Neuronal stem cell (in vitro differentiated cells): ENCODE results near the gene GPBP1.

Experiments used
- DNase-seq: peaks from one replicate; pipeline ENCODE4 v3.0.0-alpha.2; 2013; ENCODE audit warnings: low spot score
- H2AFZ ChIP-seq: one replicate; pipeline ENCODE4 v1.6.1; 2013; ENCODE audit warnings: mild to moderate bottlenecking, low read length, inconsistent platforms
- H2AK5ac ChIP-seq: 2 replicates; pipeline ENCODE4 v1.6.1; 2013; ENCODE audit warnings: low read depth, mild to moderate bottlenecking, inconsistent platforms, low read length, moderate library complexity, mixed read lengths
- H2BK120ac ChIP-seq: 2 replicates; pipeline ENCODE4 v1.6.1; 2013; ENCODE audit warnings: low read depth, mild to moderate bottlenecking, inconsistent platforms, low read length, moderate library complexity, mixed read lengths
- H2BK12ac ChIP-seq: one replicate; pipeline ENCODE4 v1.6.1; 2013; ENCODE audit warnings: low read length, inconsistent platforms
- H2BK15ac ChIP-seq: 2 replicates; pipeline ENCODE4 v1.6.1; 2013; ENCODE audit warnings: mild to moderate bottlenecking, low read length, inconsistent platforms, mixed read lengths
- H2BK5ac ChIP-seq: one replicate; pipeline ENCODE4 v1.6.1; 2013; ENCODE audit warnings: inconsistent platforms, mild to moderate bottlenecking, low read length, moderate library complexity
- H3K14ac ChIP-seq: one replicate; pipeline ENCODE4 v1.6.1; 2013; ENCODE audit warnings: low read length, inconsistent platforms
- H3K18ac ChIP-seq: 2 replicates; pipeline ENCODE4 v1.6.1; 2013; ENCODE audit warnings: low read length, inconsistent platforms
- H3K23ac ChIP-seq: 2 replicates; pipeline ENCODE4 v1.6.1; 2013; ENCODE audit warnings: low read depth, mild to moderate bottlenecking, mixed read lengths, low read length, inconsistent platforms; ENCODE audit not compliant: poor library complexity
- H3K27ac ChIP-seq: replicated peaks from 3 replicates; pipeline ENCODE4 v1.5.1; 2013; ENCODE audit warnings: low read length, inconsistent platforms
- H3K27me3 ChIP-seq, 3 experiments: 2 replicates each; pipeline ENCODE4 v1.6.1; 2013; ENCODE audit warnings: low read length in 3 of 3, mild to moderate bottlenecking in 2 of 3, inconsistent platforms in 1 of 3, low read depth in 1 of 3, mixed read lengths in 1 of 3, moderate library complexity in 1 of 3; ENCODE audit not compliant: control insufficient read depth in 3 of 3, insufficient read depth in 3 of 3
- H3K36me3 ChIP-seq, 2 donors: replicated peaks in 1 of 2; 2 replicates each; pipeline ENCODE4 v1.6.1; 2013; ENCODE audit warnings: low read length in 2 of 2; ENCODE audit not compliant: control insufficient read depth in 2 of 2, insufficient read depth in 2 of 2
- H3K4ac ChIP-seq: 2 replicates; pipeline ENCODE4 v1.6.1; 2013; ENCODE audit warnings: inconsistent platforms, mild to moderate bottlenecking, low read length, moderate library complexity
- H3K4me1 ChIP-seq, 2 donors: 1 replicate in 1 of 2; 2 replicates in 1 of 2; pipeline ENCODE4 v1.6.1; 2013; ENCODE audit warnings: low read length in 2 of 2, low read depth in 1 of 2; ENCODE audit not compliant: control insufficient read depth in 2 of 2, insufficient read depth in 1 of 2
- H3K4me2 ChIP-seq: one replicate; pipeline ENCODE4 v1.6.1; 2013; ENCODE audit warnings: mild to moderate bottlenecking, low read length, inconsistent platforms; ENCODE audit not compliant: insufficient read depth, poor library complexity, severe bottlenecking
- H3K4me3 ChIP-seq, 2 donors: 2 replicates each; pipeline ENCODE4 v1.5.1; 2013; ENCODE audit warnings: low read length in 2 of 2, mild to moderate bottlenecking in 2 of 2, inconsistent platforms in 1 of 2, moderate library complexity in 1 of 2
- H3K79me1 ChIP-seq: one replicate; pipeline ENCODE4 v1.6.1; 2013; ENCODE audit warnings: low read depth, mild to moderate bottlenecking, inconsistent platforms, low read length, moderate library complexity
- H3K9ac ChIP-seq: one replicate; pipeline ENCODE4 v1.6.1; 2013; ENCODE audit warnings: mild to moderate bottlenecking, low read depth, low read length, inconsistent platforms; ENCODE audit not compliant: poor library complexity
- H3K9me3 ChIP-seq, 2 donors: replicated peaks in 1 of 2; 2 replicates each; pipeline versions ENCODE3 to v1.6.1; 2013; ENCODE audit warnings: low read length in 2 of 2, mild to moderate bottlenecking in 2 of 2, inconsistent platforms in 1 of 2, low read depth in 1 of 2, mixed read lengths in 1 of 2, moderate library complexity in 1 of 2; ENCODE audit not compliant: control insufficient read depth in 2 of 2, insufficient read depth in 1 of 2
- H4K8ac ChIP-seq: one replicate; pipeline ENCODE4 v1.6.1; 2013; ENCODE audit warnings: low read depth, mild to moderate bottlenecking, inconsistent platforms, low read length, moderate library complexity
- H4K91ac ChIP-seq: one replicate; pipeline ENCODE4 v1.6.1; 2013; ENCODE audit warnings: low read length, low read depth, mild to moderate bottlenecking, inconsistent platforms; ENCODE audit not compliant: poor library complexity
- WGBS, 2 donors: extraction: QIAGEN DNeasy Blood & Tissue Kit; methylation state at CpG; one replicate each; pipeline ENCODE4 v1.1.7; 2013; ENCODE audit warnings: missing lambda C conversion rate in 2 of 2, mixed read lengths in 1 of 2; ENCODE audit not compliant: insufficient read length in 2 of 2, insufficient replicate concordance in 1 of 2; ENCODE audit errors: extremely low coverage in 2 of 2; 5-methylcytosine and 5-hydroxymethylcytosine counted together

GPBP1 gene

GRCh38 chr5:57302643-57303042, 128.8 kb downstream of the GPBP1 start:
- H2BK12ac ChIP-seq, result no peak overlapping the region
- no peak overlapping the region for H3K4me3 ChIP-seq
- DNase-seq, result no peak
- no peak overlapping the region for H3K4ac ChIP-seq
- no peak overlapping the region for H4K8ac ChIP-seq
- H4K91ac ChIP-seq, result no peak overlapping the region
- H2BK15ac ChIP-seq, result no peak overlapping the region
- no peak overlapping the region for H3K18ac ChIP-seq
- H3K9ac ChIP-seq, result no peak overlapping the region
- no peaks in the 10 kb centered on the region for H3K79me1 ChIP-seq
- H3K9me3 ChIP-seq, result no peaks in the 10 kb centered on the region
- no peak overlapping the region for H2BK120ac ChIP-seq
- no peak overlapping the region for H3K14ac ChIP-seq
- no peak overlapping the region for H3K4me2 ChIP-seq
- H3K27ac ChIP-seq, result no peak overlapping the region
- no peaks in the 10 kb centered on the region for H3K36me3 ChIP-seq
- no peak overlapping the region for H2AFZ ChIP-seq
- H2BK5ac ChIP-seq, result no peak overlapping the region
- peaks cover 1 to 2% of the 10 kb centered on the region in 2 donors for H3K4me1 ChIP-seq
- H3K23ac ChIP-seq, result no peak overlapping the region
- H3K27me3 ChIP-seq, result no peaks in the 10 kb centered on the region
- no peak overlapping the region for H2AK5ac ChIP-seq

- DNase-seq, result no peak
- Histone ChIP-seq H3K79me1 (no peaks in the 10 kb centered on the region), H3K18ac (no peak overlapping the region), H2AFZ (no peak overlapping the region), H3K23ac (no peak overlapping the region), H3K4me1 (peaks cover 1 to 2% of the 10 kb centered on the region in 2 donors), H3K14ac (no peak overlapping the region), H2BK12ac (no peak overlapping the region), H3K4me3 (no peak overlapping the region), H4K91ac (no peak overlapping the region), H2BK120ac (no peak overlapping the region), H3K27ac (no peak overlapping the region), H3K4me2 (no peak overlapping the region), H3K9me3 (no peaks in the 10 kb centered on the region), H3K9ac (no peak overlapping the region), H4K8ac (no peak overlapping the region), H3K27me3 (no peaks in the 10 kb centered on the region), H3K36me3 (no peaks in the 10 kb centered on the region), H3K4ac (no peak overlapping the region), H2BK15ac (no peak overlapping the region), H2AK5ac (no peak overlapping the region), H2BK5ac (no peak overlapping the region)
- no CpG with 5 or more reads among the region's 3 CpGs for WGBS, 2 donors
Measured at GRCh38 chr5:57303985-57304384, 130.1 kb downstream of the GPBP1 start.

- Histone ChIP-seq H2AFZ (no peak overlapping the region), H3K9ac (no peak overlapping the region), H2BK15ac (no peak overlapping the region), H3K4ac (no peak overlapping the region), H3K9me3 (no peaks in the 10 kb centered on the region), H3K36me3 (no peaks in the 10 kb centered on the region), H4K91ac (no peak overlapping the region), H3K14ac (no peak overlapping the region), H2AK5ac (no peak overlapping the region), H2BK120ac (no peak overlapping the region), H3K18ac (no peak overlapping the region), H2BK12ac (no peak overlapping the region), H3K79me1 (no peaks in the 10 kb centered on the region), H2BK5ac (no peak overlapping the region), H3K4me1 (peaks cover 0 to 1% of the 10 kb centered on the region in 2 donors), H3K27ac (no peak overlapping the region), H3K27me3 (no peaks in the 10 kb centered on the region), H3K4me3 (no peak overlapping the region), H4K8ac (no peak overlapping the region), H3K23ac (no peak overlapping the region), H3K4me2 (no peak overlapping the region)
- WGBS, 2 donors, result no CpG with 5 or more reads among the region's 2 CpGs
- no peak for DNase-seq
Measured at GRCh38 chr5:57304931-57305330, 131.1 kb downstream of the GPBP1 start.

- Histone ChIP-seq H3K36me3 (no peaks in the 10 kb centered on the region), H3K9ac (no peak overlapping the region), H4K8ac (no peak overlapping the region), H2BK120ac (no peak overlapping the region), H3K14ac (no peak overlapping the region), H2BK12ac (no peak overlapping the region), H2AFZ (no peak overlapping the region), H2AK5ac (no peak overlapping the region), H3K18ac (no peak overlapping the region), H3K4me3 (no peak overlapping the region), H2BK15ac (no peak overlapping the region), H3K27ac (no peak overlapping the region), H3K4ac (no peak overlapping the region), H3K4me1 (peaks cover 0 to 1% of the 10 kb centered on the region in 2 donors), H3K79me1 (no peaks in the 10 kb centered on the region), H3K9me3 (no peaks in the 10 kb centered on the region), H2BK5ac (no peak overlapping the region), H3K4me2 (no peak overlapping the region), H3K23ac (no peak overlapping the region), H3K27me3 (no peaks in the 10 kb centered on the region), H4K91ac (no peak overlapping the region)
- no CpG with 5 or more reads among the region's 2 CpGs for WGBS, 2 donors
- no peak for DNase-seq
Measured at GRCh38 chr5:57306359-57306758, 132.5 kb downstream of the GPBP1 start.
